Stimulated activated CD4-positive, alpha-beta T cell treated with anti-CD3 and anti-CD28 coated beads, Interleukin-1b, Interleukin-23, amount 100 ng/mL, for 1 hour (primary cell): ENCODE results near the gene PSMG4.

Source experiments
- DNase-seq, 2 donors: peaks; one replicate each; pipeline ENCODE4 v3.0.0-alpha.2; 2020; ENCODE audit warnings: low read depth in 2 of 2

The PSMG4 gene

DNA sequence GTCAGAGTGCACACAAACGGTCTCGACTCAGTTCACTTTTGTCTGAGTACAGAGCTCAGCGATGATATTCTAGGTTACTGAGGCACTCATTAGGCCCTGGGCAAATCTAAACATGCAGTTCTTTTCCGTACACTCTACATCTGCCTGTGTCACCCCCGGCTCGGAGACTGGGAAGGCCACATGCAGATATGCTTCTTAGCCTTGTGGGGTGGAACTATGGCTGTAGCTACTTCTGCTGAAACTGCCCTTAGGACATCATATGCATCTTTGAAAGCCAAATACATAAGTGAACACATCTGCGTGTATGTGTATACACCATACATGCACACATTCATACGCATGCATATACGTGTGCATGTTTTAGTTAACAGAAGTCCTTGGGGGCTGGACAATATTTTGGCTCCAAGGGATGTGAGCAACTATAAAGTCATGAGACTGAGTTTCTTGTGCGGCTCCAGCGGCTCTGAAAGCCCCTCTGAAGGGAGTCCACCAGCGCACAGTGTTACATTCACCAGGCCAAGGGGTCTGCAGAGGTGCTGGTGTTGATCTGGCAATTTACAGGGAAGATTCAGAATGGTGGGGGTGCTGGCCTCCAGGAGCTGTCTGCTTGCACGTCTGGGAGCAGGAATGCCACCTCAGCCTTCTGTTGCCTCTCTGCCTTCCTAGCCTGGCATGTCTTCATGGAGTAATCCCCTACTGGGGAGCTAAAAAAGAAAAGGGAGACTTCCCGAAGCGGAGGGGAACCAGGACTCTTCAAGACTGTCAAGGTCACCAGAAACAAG is 31.6 kb downstream of the PSMG4 start:
- no peak for DNase-seq

- DNase-seq, result no peak
Observed at GRCh38 chr6:3290931-3291211, 32.1 kb downstream of the PSMG4 start.

DNA sequence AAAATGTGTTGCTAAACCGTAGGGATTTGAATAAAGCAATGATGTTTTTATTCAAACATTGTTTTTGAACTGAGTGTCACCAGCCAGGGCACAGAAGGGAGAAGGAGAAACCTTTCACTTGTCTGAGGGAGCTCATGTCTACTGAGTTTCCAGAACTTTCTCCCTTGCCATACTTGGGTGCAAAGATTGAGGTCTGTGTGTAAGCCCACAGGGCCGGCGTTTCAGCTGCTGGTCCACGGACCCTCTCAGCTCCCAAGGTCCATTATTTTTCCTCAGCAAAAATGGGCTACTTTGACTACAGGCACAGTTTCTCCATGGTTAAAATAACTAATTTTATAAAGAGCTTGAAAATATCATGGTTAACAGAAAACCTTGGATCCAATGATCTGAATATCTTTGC is 32.6 kb downstream of the PSMG4 start:
- DNase-seq, result no peak

- DNase-seq, result no peak
Observed at GRCh38 chr6:3291987-3292386, 33.2 kb downstream of the PSMG4 start.

DNA sequence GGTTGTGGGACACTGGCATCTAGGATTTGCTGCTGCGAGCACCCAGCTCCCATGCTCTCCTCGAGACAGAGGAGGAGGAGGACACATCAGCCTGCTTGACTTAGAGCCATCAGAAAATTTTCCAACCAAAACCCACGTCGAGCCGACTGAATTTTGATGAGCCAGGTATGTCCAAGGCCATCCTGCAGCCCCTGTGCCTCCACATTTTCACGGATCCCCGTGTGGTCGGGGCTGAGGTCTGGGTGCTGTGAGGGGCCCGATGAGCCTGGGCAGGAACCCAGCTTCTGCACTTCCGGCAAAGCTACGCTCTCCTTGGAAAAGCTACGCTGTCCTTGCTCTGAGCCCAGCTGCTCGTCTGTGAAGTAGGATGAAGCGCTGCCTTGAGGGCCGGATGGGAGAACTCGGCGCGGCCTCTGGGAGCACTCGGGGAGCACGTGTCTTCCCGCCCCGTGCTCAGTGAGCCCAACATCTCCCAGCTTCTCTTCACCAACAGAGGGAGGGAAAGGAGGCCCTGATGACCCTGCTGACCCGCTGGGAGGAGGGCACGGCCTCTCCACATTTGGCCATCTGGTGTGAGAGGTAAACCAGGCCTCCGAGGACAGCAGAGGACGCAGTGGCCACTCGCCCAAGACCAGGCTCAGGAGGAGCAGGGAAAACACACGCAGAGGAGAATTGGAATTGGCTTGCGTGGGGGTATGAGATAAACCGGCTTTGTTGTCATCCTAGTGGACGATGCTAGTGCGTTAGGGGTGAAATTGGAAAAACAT is 33.9 kb downstream of the PSMG4 start:
- no peak for DNase-seq

- no peak for DNase-seq
Observed at GRCh38 chr6:3293271-3294155, 34.8 kb downstream of the PSMG4 start.

- DNase-seq, result no peak
Observed at GRCh38 chr6:3294396-3294795, 35.6 kb downstream of the PSMG4 start.

DNA sequence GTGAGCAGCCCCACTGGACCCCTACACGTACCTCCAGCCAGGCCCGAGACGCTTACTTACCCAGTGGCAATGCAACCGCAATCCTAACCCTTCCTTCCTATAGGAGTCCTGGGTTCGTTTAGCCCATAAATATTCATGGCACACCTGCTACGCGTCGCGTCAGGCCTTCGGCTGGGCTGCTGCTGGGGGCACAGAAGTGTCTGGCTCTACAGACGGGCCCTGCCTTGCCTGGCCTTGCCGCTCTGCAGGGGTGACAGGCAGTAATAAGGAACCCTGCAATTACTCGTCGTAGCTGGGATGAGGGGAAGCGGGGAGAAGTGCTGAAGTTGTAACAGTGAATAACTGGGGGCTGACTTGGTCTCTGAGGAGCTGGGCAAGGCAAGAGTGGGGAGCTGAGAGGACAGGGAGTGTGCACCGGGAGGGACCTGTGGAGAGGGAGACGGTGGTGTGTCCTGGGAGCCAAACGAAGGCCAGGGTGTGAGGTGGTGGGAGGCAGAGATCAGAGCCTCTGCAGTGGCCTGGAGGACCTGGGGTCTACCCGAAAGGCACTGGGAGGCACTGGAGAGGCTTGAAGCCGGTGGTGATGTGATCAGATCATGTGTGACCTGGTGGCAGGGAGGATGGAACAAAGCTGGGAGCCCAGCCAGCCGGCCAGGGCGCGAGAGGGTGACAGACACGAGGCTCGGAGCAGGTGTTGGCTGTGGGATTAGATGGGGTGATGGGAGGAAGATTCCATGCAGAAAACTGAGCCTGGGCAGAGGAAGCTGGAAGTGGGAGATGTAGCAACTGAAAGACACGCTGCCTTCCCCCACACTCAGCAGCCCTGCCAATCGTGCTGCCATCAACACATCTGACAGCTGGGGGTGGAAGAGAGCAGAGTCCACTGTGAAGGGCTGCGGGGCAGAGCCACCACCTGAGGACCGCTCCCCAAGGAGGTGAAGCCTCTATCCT is 36.4 kb downstream of the PSMG4 start:
- no peak for DNase-seq

GRCh38 chr6:3296078-3296477 is 37.3 kb downstream of the PSMG4 start:
- DNase-seq, result no peak

DNA sequence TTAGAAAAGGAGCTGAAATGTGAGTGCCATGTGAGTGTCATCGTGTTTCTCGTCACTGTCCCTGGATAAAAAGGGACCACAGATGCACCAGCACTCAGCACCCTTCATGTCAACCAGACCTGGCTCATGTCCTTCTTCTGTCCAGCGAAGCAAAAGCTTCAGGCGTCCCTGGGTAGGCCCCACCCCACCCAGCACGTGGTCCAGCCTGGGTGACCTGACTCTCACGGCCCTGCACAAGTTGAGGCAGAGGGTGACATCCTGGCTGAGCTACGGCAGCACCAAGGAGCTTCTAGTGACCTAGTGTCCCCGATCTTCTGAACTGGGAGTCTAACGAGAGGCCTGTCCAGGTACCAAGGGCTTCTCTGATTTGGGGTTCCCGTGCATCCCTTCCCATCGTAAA is 37.8 kb downstream of the PSMG4 start:
- no peak for DNase-seq

DNA sequence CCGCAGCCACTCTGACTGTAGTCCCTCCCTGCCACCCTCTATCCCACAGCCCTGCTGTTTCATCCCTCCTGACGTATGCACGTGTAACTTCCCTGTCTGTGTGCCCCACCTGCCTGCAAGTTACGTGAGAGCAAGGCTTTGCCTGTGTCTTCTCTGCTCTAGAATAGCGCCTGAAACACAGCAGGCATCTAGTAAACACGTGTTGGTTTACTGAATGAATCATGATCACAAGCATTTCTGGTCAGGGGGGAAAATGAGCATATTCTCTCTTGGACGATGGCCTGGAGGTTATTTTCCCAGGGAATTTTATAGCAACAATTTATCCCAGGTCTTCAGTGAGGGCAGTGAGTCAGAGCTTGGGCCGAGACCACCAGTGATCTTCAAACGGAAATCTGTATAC is 38.3 kb downstream of the PSMG4 start:
- no peak for DNase-seq

DNA sequence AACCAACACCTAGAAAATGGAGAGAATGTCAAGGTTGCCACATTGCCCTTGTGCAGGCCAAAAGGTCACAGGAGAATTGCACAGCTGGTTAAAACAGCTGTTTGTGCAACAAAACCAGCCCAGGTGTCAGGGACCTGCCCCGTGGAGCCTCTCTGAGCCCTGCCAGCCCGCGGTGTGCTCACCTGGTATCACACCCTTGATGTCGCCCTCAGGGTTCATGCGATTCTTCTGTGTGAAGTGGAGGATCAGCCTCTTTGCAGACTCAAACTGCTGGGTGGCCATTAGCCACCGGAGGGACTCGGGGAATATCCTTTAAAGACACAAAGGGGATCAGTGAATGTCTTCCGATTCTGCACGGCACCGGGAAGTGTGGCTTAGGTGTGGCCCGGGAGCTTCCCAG is 39.2 kb downstream of the PSMG4 start:
- DNase-seq, result no peak

DNA sequence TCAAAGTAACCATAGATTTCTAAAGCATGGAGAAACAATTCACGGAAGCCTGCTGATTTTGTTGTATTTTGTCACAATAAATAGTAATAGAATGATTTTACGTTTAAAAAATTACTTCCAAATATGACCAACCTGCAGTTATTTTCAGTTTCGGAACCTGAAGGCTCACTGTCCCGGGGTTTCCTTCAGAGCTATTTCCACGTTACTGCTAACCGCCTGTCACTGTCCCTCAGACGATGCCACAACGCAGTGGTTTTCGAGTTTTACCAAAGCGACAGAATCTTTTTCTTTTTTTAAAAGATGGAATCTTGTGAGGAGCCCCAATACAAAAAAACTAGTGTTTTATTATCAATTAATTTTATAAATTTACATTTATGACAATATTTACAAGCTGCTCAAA is 40.5 kb downstream of the PSMG4 start:
- DNase-seq, result no peak

DNA sequence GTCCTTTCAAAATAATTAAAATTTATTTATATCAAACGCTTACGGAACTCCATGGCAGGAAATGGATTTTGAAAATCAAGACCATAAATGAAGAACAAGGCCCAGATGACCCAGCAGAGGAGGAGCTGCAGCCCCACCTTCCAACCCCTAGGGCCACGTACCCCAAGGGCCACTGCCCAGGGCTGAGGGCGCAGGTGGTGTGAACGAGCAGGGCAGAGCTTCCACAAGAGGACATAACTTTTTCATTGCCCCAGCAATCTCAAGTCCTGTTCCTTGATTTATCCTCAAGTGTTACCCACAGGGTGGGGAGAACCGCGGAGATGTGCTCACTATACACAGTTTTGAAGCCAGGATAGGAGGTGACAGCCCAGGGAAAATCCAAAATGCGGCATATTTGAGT is 42.8 kb downstream of the PSMG4 start:
- DNase-seq, result no peak

DNA sequence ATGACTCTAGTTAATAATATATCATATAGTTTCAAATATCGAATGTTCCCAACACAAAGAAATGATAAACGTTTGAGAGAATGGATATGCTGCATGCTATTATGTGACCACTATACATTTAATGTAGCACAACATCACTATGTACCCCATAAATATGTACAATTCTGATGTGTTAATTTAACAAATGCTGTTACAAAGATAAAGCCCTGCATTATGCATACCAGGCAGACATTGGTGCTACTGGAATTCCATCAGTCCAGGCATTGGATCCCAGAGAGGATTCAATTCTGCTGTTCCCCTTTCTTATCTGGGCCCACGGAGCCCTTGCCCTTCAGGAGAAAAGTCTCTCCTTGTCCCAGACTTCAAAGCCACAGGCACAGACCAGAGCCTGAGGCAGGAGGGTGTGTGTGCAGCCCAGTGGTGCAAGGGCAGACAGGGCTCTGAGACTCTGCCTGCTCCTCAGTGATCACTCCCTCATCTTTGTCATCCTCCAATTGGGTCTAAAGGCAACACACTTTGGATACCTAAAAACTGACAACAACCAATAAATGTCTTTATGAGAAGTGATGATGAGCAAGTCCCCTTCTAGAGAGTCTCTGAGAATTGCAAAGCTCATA is 45.2 kb downstream of the PSMG4 start:
- no peak for DNase-seq

GRCh38 chr6:3304500-3305215 is 45.9 kb downstream of the PSMG4 start:
- DNase-seq, result no peak

GRCh38 chr6:3305216-3305565 is 46.4 kb downstream of the PSMG4 start:
- no peak for DNase-seq

DNA sequence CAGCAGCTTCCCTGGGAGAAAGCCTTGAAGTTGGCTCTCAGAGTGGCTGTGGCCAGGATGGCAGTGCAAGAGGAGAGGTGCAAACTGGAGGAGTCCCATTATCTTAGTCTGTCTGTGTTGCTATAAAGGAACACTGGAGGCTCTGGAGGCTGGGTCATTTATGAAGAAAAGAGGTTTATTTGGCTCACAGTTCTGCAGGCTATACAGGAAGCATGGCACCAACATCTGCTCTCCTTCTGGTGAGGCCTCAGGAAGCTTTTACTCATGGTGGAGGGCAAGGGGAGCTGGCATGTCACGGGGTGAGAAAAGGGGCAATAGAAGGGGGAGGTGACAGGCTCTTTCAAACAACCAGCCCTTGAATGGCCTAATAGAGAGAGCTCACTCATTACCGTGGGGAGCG is 47.1 kb downstream of the PSMG4 start:
- no peak for DNase-seq

- DNase-seq, result no peak
Observed at GRCh38 chr6:3306848-3307247, 48.1 kb downstream of the PSMG4 start.

- DNase-seq, result no peak
Observed at GRCh38 chr6:3307436-3307835, 48.7 kb downstream of the PSMG4 start.
